Neutrophil (primary cell): Measurements from ENCODE around the gene FCHO2.

Experiments
- H3K27ac ChIP-seq: fragments of 200-600 bp; sonication (generic); 2 replicates; pipeline ENCODE4 v1.5.1; 2016; ENCODE audit warnings: mild to moderate bottlenecking, moderate library complexity
- H3K27me3 ChIP-seq: fragments of 200-600 bp; sonication (generic); 2 replicates; pipeline ENCODE4 v1.6.0; 2016; ENCODE audit warnings: mild to moderate bottlenecking
- H3K36me3 ChIP-seq: fragments of 200-600 bp; sonication (generic); 2 replicates; pipeline ENCODE4 v1.5.1; 2017
- H3K4me1 ChIP-seq, 2 experiments: fragments of 200-600 bp in 1 of 2; sonication (generic) in 1 of 2; 1 replicate in 1 of 2; 2 replicates in 1 of 2; pipeline versions ENCODE4 v1.5.1 to v1.6.1; 2013 to 2016; ENCODE audit warnings: low read depth in 1 of 2, low read length in 1 of 2, mild to moderate bottlenecking in 1 of 2, moderate library complexity in 1 of 2; ENCODE audit not compliant: control insufficient read depth in 1 of 2, insufficient read depth in 1 of 2
- H3K4me3 ChIP-seq, 2 experiments: fragments of 200-600 bp in 1 of 2; sonication (generic) in 1 of 2; 1 replicate in 1 of 2; 2 replicates in 1 of 2; pipeline ENCODE4 v1.5.1; 2013 to 2016; ENCODE audit warnings: low read depth in 1 of 2, low read length in 1 of 2, mild to moderate bottlenecking in 1 of 2, moderate library complexity in 1 of 2
- H3K9me3 ChIP-seq: fragments of 200-600 bp; sonication (generic); 2 replicates; pipeline ENCODE4 v1.5.1; 2016
- CTCF ChIP-seq: fragments of 200-600 bp; sonication (generic); IDR thresholded peaks from 2 replicates; pipeline ENCODE4 v1.5.1; 2016; ENCODE audit warnings: antibody characterized with exemption

FCHO2 gene

GRCh38 chr5:73119451-73120157 is 163.8 kb downstream of the FCHO2 start:
- H3K27me3 ChIP-seq: peaks cover 98% of the 10 kb centered on the region
- no peaks in the 10 kb centered on the region for H3K9me3 ChIP-seq
- peaks cover 0 to 4% of the 10 kb centered on the region in 2 experiments for H3K4me1 ChIP-seq
- no peaks in the 10 kb centered on the region for H3K36me3 ChIP-seq
- H3K4me3 ChIP-seq: no peak overlapping the region
- no peak for TF ChIP-seq CTCF
- no peak overlapping the region for H3K27ac ChIP-seq

GRCh38 chr5:73120222-73121118 is 164.6 kb downstream of the FCHO2 start, which contains the start of gene TMEM171:
Gene TMEM171 (plus strand): TSS chr5:73120575. CDS start chr5:73123374, 2,799 bp downstream.
- H3K36me3 ChIP-seq: no peaks in the 10 kb centered on the region
- H3K27me3 ChIP-seq: peaks cover 100% of the 10 kb centered on the region
- TF ChIP-seq CTCF: no peak
- H3K9me3 ChIP-seq: no peaks in the 10 kb centered on the region
- no peak within 1 kb of the TSS for H3K4me3 ChIP-seq
- peaks cover 0 to 4% of the 10 kb centered on the region in 2 experiments for H3K4me1 ChIP-seq
- no peak within 1 kb of the TSS for H3K27ac ChIP-seq

GRCh38 chr5:73121119-73121463 is 165.2 kb downstream of the FCHO2 start:
- peaks cover 100% of the 10 kb centered on the region for H3K27me3 ChIP-seq
- H3K4me1 ChIP-seq: peaks cover 0 to 4% of the 10 kb centered on the region in 2 experiments
- H3K4me3 ChIP-seq: no peak overlapping the region
- no peak overlapping the region for H3K27ac ChIP-seq
- no peaks in the 10 kb centered on the region for H3K9me3 ChIP-seq
- no peaks in the 10 kb centered on the region for H3K36me3 ChIP-seq
- no peak for TF ChIP-seq CTCF

GRCh38 chr5:73122875-73123810 is 167.3 kb downstream of the FCHO2 start:
- no peak overlapping the region for H3K27ac ChIP-seq
- TF ChIP-seq CTCF: no peak
- peaks cover 0 to 4% of the 10 kb centered on the region in 2 experiments for H3K4me1 ChIP-seq
- H3K27me3 ChIP-seq: peaks cover 89% of the 10 kb centered on the region
- no peaks in the 10 kb centered on the region for H3K9me3 ChIP-seq
- H3K36me3 ChIP-seq: no peaks in the 10 kb centered on the region
- H3K4me3 ChIP-seq: no peak overlapping the region

- Histone ChIP-seq H3K4me1 (peaks cover 0 to 2% of the 10 kb centered on the region in 2 experiments), H3K4me3 (no peak overlapping the region), H3K36me3 (no peaks in the 10 kb centered on the region), H3K27ac (no peak overlapping the region), H3K27me3 (peaks cover 79% of the 10 kb centered on the region), H3K9me3 (no peaks in the 10 kb centered on the region)
- TF ChIP-seq CTCF: no peak
These were observed 169.4 kb downstream of the FCHO2 start for GRCh38 chr5:73125289-73125688.
